Measurements from ENCODE around the gene OR7A5. TPM values are rescaled to one million over a fixed set of nuclear protein-coding genes. Genes with fewer than 3 reads are reported as not detected.

OR7A5 gene
- total RNA-seq (2021; fragmentation: NEBNext Ultra II Directional; extraction: Animal tissue kit (Norgen Biotek cat#: 25700)) (not detected in 2 replicates), polyA plus RNA-seq (2011; rRNA removed) (not detected in 2 replicates), polyA minus RNA-seq (2011; rRNA and poly(A)+ RNA removed) (not detected in 2 replicates)
- polyA plus RNA-seq (2011; cell fraction: cytosol; rRNA removed) = not detected
- not detected for polyA plus RNA-seq (2011; cell fraction: nucleus; rRNA removed)
- not detected in 4 replicates for polyA plus RNA-seq (2012, experiment 1 of 2)
- not detected for polyA plus RNA-seq (2012, experiment 2 of 2)
- not detected for polyA plus RNA-seq (2013, experiment 1 of 2)
- not detected for polyA plus RNA-seq (2013, experiment 2 of 2)
- polyA minus RNA-seq (2011; cell fraction: cytosol; rRNA and poly(A)+ RNA removed) = not detected
- not detected for polyA minus RNA-seq (2011; cell fraction: nucleus; rRNA and poly(A)+ RNA removed)
- long read RNA-seq, experiment 1 = 0 reads
- long read RNA-seq, experiment 2 = 0 reads

DNA sequence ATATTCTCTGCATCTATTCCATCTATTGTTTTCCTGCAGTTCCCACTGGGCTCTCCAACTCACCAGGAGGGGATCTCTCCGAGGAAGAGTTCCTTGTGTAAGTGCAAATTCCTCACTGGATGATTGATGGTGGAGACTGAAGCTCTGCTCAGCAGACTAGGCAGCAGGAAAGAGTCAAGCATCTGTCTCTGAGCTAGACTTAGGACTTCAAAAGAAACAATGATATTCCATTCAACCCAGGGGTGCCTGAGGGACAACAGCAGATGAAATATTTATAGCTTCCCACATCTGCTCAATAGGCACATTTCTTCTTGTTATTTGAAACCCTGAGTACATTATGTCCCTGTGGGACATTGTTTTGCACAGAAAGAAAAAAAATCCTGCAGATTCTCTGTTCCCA, at the start of gene OR7A5, which contains the start of gene OR7C1:
OR7A5 (minus strand) TSS at position 175 of the 400 bp plus-strand sequence. CDS start 6,944 bp downstream, outside the sequence.
OR7C1 (minus strand) TSS at position 175 of the 400 bp plus-strand sequence. CDS start 35,049 bp downstream, outside the sequence.
- DNase-seq (ENCODE audit: low read depth in 1 of 2, low spot score in 2 of 2) = no peak

More for the DNA sequence above, at the start of gene OR7A5, which contains the start of gene OR7C1:
- Histone ChIP-seq H3K14ac (ENCODE audit: insufficient read length) (no peak within 1 kb of the TSS), H2BK15ac (ENCODE audit: low read length) (no peak within 1 kb of the TSS), H3K4ac (replicated peaks; ENCODE audit: insufficient read length, low read depth, low read length) (no peak within 1 kb of the TSS), H3K23me2 (ENCODE audit: low read depth, low read length) (no peaks in the 10 kb centered on the region), H3K4me1 (replicated peaks in 1 of 4; ENCODE audit: control insufficient read depth in 3 of 4, insufficient read depth in 4 of 4, low read length in 3 of 4) (no peaks in the 10 kb centered on the region), H2AFZ (ENCODE audit: low read length) (no peak within 1 kb of the TSS), H3K27me3 (replicated peaks in 1 of 4; ENCODE audit: control insufficient read depth in 3 of 4, extremely low read depth in 1 of 4, insufficient read depth in 3 of 4, low read length in 3 of 4) (no peaks in the 10 kb centered on the region), H3K56ac (replicated peaks; ENCODE audit: insufficient read length, low read depth, low read length) (no peak within 1 kb of the TSS), H3K4me3 (ENCODE audit: extremely low read depth in 1 of 4, insufficient read depth in 2 of 4, low read depth in 3 of 4, low read length in 4 of 4) (no peak within 1 kb of the TSS), H3K4me2 (ENCODE audit: insufficient read depth in 1 of 2, low read depth in 2 of 2, low read length in 2 of 2) (no peak within 1 kb of the TSS), H4K20me1 (replicated peaks in 1 of 2; ENCODE audit: control insufficient read depth in 1 of 2, insufficient read depth in 2 of 2, low read length in 2 of 2) (no peaks in the 10 kb centered on the region), H2BK120ac (replicated peaks; ENCODE audit: low read depth, low read length) (no peak within 1 kb of the TSS), H3K27ac (ENCODE audit: low read depth, low read length) (no peak within 1 kb of the TSS), H3K36me3 (ENCODE audit: control insufficient read depth in 2 of 4, insufficient read depth in 4 of 4, low read length in 3 of 4) (no peaks in the 10 kb centered on the region), H3K23ac (ENCODE audit: insufficient read length) (no peak within 1 kb of the TSS), H2AK5ac (ENCODE audit: low read depth, low read length) (no peak within 1 kb of the TSS), H2BK5ac (ENCODE audit: low read depth, low read length) (no peak within 1 kb of the TSS), H3K18ac (ENCODE audit: extremely low read depth, low read length) (no peak within 1 kb of the TSS), H4K91ac (replicated peaks; ENCODE audit: insufficient read length, low read length) (no peak within 1 kb of the TSS), H2BK20ac (ENCODE audit: low read length) (no peak within 1 kb of the TSS), H3K9me3 (ENCODE audit: insufficient read depth in 2 of 2, low read depth in 1 of 2, low read length in 1 of 2) (peaks cover 58 to 66% of the 10 kb centered on the region in 2 experiments), H3K79me2 (ENCODE audit: control insufficient read depth in 1 of 2, insufficient read depth in 2 of 2, low read length in 2 of 2) (no peaks in the 10 kb centered on the region), H2BK12ac (ENCODE audit: low read depth, low read length) (no peak within 1 kb of the TSS), H4K5ac (ENCODE audit: insufficient read length, low read depth, low read length) (no peak within 1 kb of the TSS), H3K9ac (replicated peaks in 1 of 4; ENCODE audit: extremely low read depth in 1 of 4, low read depth in 3 of 4, low read length in 3 of 4) (no peak within 1 kb of the TSS), H4K8ac (ENCODE audit: extremely low read depth, insufficient read depth, low read length) (no peak within 1 kb of the TSS), H3K79me1 (ENCODE audit: low read depth, low read length) (no peaks in the 10 kb centered on the region)
- ChIA-PET CTCF (ENCODE audit: partially characterized antibody) (interaction anchor here (0.9 kb wide), 1 partner anchor 72 kb away, joined by 3 read pairs; no protein-coding TSS in a partner anchor), POLR2A (ENCODE audit: partially characterized antibody) (no interaction called here)
- FAIRE-seq = no peak
- TF ChIP-seq GTF2F1 (IDR thresholded peaks at IDR 0.05; ENCODE audit: borderline replicate concordance, low read depth, low read length) = no peak
- no peak for TF ChIP-seq BCL11A (IDR thresholded peaks at IDR 0.05; ENCODE audit: low read depth in 2 of 2, low read length in 2 of 2)
- TF ChIP-seq BACH1 (IDR thresholded peaks at IDR 0.05; ENCODE audit: low read length) = no peak
- TF ChIP-seq, protein P1, sequence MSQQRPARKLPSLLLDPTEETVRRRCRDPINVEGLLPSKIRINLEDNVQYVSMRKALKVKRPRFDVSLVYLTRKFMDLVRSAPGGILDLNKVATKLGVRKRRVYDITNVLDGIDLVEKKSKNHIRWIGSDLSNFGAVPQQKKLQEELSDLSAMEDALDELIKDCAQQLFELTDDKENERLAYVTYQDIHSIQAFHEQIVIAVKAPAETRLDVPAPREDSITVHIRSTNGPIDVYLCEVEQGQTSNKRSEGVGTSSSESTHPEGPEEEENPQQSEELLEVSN (IDR thresholded peaks at IDR 0.05) = no peak
- no peak for TF ChIP-seq TCF12 (IDR thresholded peaks at IDR 0.05; ENCODE audit: low read depth, low read length)
- TF ChIP-seq, protein P2, sequence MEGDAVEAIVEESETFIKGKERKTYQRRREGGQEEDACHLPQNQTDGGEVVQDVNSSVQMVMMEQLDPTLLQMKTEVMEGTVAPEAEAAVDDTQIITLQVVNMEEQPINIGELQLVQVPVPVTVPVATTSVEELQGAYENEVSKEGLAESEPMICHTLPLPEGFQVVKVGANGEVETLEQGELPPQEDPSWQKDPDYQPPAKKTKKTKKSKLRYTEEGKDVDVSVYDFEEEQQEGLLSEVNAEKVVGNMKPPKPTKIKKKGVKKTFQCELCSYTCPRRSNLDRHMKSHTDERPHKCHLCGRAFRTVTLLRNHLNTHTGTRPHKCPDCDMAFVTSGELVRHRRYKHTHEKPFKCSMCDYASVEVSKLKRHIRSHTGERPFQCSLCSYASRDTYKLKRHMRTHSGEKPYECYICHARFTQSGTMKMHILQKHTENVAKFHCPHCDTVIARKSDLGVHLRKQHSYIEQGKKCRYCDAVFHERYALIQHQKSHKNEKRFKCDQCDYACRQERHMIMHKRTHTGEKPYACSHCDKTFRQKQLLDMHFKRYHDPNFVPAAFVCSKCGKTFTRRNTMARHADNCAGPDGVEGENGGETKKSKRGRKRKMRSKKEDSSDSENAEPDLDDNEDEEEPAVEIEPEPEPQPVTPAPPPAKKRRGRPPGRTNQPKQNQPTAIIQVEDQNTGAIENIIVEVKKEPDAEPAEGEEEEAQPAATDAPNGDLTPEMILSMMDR (IDR thresholded peaks at IDR 0.05; ENCODE audit: control extremely low read depth in 1 of 3, insufficient read depth in 1 of 3, low read depth in 1 of 3, low read length in 3 of 3) = no peak
- 80% methylated on average over 1 of the region's 1 CpG; no CpG with 5 or more reads in 1 of the 2 experiments for WGBS, 2 experiments (ENCODE audit: extremely low coverage in 1 of 2, insufficient coverage in 1 of 2, insufficient read length in 1 of 2, insufficient replicate concordance in 2 of 2, low coverage in 1 of 2, low lambda C conversion rate in 2 of 2, missing lambda C conversion rate in 1 of 2)
